Measurements from ENCODE around the gene TUFT1. TPM values are rescaled to one million over a fixed set of nuclear protein-coding genes. Genes with fewer than 3 reads are reported as not detected.

TUFT1 gene
- total RNA-seq, 2 donors from 2014 or later: 15.2 to 29.0 TPM

- intact Hi-C loops (cut with DNase I): no loop called here
- 0% methylated on average over 1 of the region's 1 CpG for WGBS
- Histone ChIP-seq H3K9me3 (no peaks in the 10 kb centered on the region), H3K4me3 (no peak overlapping the region), H3K4me1 (replicated peaks) (no peaks in the 10 kb centered on the region), H3K27ac (no peak overlapping the region), H3K27me3 (replicated peaks; ENCODE audit: insufficient read depth) (no peaks in the 10 kb centered on the region), H3K36me3 (no peaks in the 10 kb centered on the region)
- no peak for TF ChIP-seq POLR2A (IDR thresholded peaks at IDR 0.05)
- TF ChIP-seq POLR2AphosphoS5 (IDR thresholded peaks at IDR 0.05): peak; percentile 24
- TF ChIP-seq CTCF (IDR thresholded peaks at IDR 0.05): no peak
- DNase-seq (ENCODE audit: low spot score): no peak
These were observed 45.3 kb upstream of the TUFT1 start for GRCh38 chr1:151494741-151495281.

- TF ChIP-seq CTCF (IDR thresholded peaks at IDR 0.05): no peak
- no peak for TF ChIP-seq POLR2A (IDR thresholded peaks at IDR 0.05)
- no peak for TF ChIP-seq POLR2AphosphoS5 (IDR thresholded peaks at IDR 0.05)
- H3K36me3 ChIP-seq: no peaks in the 10 kb centered on the region
- DNase-seq (ENCODE audit: low spot score): no peak
- no peaks in the 10 kb centered on the region for H3K27me3 ChIP-seq (replicated peaks; ENCODE audit: insufficient read depth)
- H3K9me3 ChIP-seq: no peaks in the 10 kb centered on the region
- WGBS: 48% methylated on average over 1 of the region's 1 CpG
- no peak overlapping the region for H3K4me3 ChIP-seq
- intact Hi-C loops (cut with DNase I): no loop called here
- no peak overlapping the region for H3K27ac ChIP-seq
- no peaks in the 10 kb centered on the region for H3K4me1 ChIP-seq (replicated peaks)
These were observed 44.8 kb upstream of the TUFT1 start for GRCh38 chr1:151495316-151495715.

GRCh38 chr1:151499365-151499764, 40.7 kb upstream of the TUFT1 start:
- no peak overlapping the region for H3K4me3 ChIP-seq
- intact Hi-C loops (cut with DNase I): no loop called here
- no peaks in the 10 kb centered on the region for H3K9me3 ChIP-seq
- DNase-seq (ENCODE audit: low spot score): no peak
- no peaks in the 10 kb centered on the region for H3K4me1 ChIP-seq (replicated peaks)
- TF ChIP-seq POLR2A (IDR thresholded peaks at IDR 0.05) (no peak), POLR2AphosphoS5 (IDR thresholded peaks at IDR 0.05) (no peak), CTCF (IDR thresholded peaks at IDR 0.05) (no peak)
- no peaks in the 10 kb centered on the region for H3K27me3 ChIP-seq (replicated peaks; ENCODE audit: insufficient read depth)
- no peak overlapping the region for H3K27ac ChIP-seq
- H3K36me3 ChIP-seq: no peaks in the 10 kb centered on the region
- WGBS: 100% methylated on average over 5 of the region's 5 CpGs

- no peaks in the 10 kb centered on the region for H3K4me1 ChIP-seq (replicated peaks)
- intact Hi-C loops (cut with DNase I): no loop called here
- H3K36me3 ChIP-seq: no peaks in the 10 kb centered on the region
- WGBS: 95% methylated on average over 1 of the region's 1 CpG
- H3K27me3 ChIP-seq (replicated peaks; ENCODE audit: insufficient read depth): no peaks in the 10 kb centered on the region
- no peak for DNase-seq (ENCODE audit: low spot score)
- H3K27ac ChIP-seq: no peak overlapping the region
- TF ChIP-seq CTCF (IDR thresholded peaks at IDR 0.05) (no peak), POLR2A (IDR thresholded peaks at IDR 0.05) (no peak), POLR2AphosphoS5 (IDR thresholded peaks at IDR 0.05) (no peak)
- no peak overlapping the region for H3K4me3 ChIP-seq
- no peaks in the 10 kb centered on the region for H3K9me3 ChIP-seq
These were observed 40.2 kb upstream of the TUFT1 start for GRCh38 chr1:151499930-151500329.

GRCh38 chr1:151501474-151501873, 38.6 kb upstream of the TUFT1 start:
- no peaks in the 10 kb centered on the region for H3K4me1 ChIP-seq (replicated peaks)
- intact Hi-C loops (cut with DNase I): no loop called here
- H3K36me3 ChIP-seq: no peaks in the 10 kb centered on the region
- no peak for DNase-seq (ENCODE audit: low spot score)
- no peak overlapping the region for H3K27ac ChIP-seq
- H3K27me3 ChIP-seq (replicated peaks; ENCODE audit: insufficient read depth): no peaks in the 10 kb centered on the region
- WGBS: 83% methylated on average over 10 of the region's 10 CpGs
- no peak overlapping the region for H3K4me3 ChIP-seq
- TF ChIP-seq CTCF (IDR thresholded peaks at IDR 0.05): no peak
- no peak for TF ChIP-seq POLR2A (IDR thresholded peaks at IDR 0.05)
- no peak for TF ChIP-seq POLR2AphosphoS5 (IDR thresholded peaks at IDR 0.05)
- H3K9me3 ChIP-seq: no peaks in the 10 kb centered on the region
